Measurements from ENCODE around the gene OSM.
"Not testable (repeated sequence)": the region's sequence is repeated elsewhere in the genome, so short reads cannot be mapped to it uniquely, and the experiment has no call there.

The OSM gene

DNA sequence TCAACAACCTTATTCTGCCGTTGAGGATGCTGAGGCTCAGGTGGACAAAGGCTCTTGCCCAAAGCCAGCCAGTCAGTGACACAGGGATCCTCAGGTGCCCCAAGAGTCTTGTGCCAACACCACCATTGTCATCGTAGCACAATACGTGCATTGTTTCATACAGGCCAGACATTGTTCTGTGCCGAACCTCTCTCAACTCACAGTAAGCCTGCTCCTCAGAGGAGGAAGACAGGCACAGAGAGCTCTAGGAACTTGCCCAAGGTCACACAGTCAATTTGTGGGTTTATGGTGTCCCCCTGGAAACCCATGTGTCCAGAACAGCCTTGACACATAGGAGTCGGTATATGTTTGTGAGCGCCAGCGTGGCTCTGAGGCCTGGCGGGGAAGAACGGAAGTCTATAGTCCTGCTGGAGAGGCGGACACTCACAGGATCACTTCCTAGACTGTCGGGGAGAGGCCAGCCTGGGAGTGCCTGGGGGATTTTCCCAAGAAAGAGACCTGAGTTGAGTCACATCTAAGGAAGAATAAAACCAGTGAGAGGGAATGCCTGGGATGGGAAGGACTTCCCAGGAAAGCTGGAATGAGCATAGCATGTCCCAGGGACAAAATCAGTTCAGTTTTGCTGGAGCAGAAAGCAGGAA is 40.3 kb downstream of the OSM start:
- DNase-seq (ENCODE audit: low spot score), result no peak

GRCh38 chr22:30225220-30225927 is 41.3 kb downstream of the OSM start:
- DNase-seq (ENCODE audit: low spot score), result no peak

DNA sequence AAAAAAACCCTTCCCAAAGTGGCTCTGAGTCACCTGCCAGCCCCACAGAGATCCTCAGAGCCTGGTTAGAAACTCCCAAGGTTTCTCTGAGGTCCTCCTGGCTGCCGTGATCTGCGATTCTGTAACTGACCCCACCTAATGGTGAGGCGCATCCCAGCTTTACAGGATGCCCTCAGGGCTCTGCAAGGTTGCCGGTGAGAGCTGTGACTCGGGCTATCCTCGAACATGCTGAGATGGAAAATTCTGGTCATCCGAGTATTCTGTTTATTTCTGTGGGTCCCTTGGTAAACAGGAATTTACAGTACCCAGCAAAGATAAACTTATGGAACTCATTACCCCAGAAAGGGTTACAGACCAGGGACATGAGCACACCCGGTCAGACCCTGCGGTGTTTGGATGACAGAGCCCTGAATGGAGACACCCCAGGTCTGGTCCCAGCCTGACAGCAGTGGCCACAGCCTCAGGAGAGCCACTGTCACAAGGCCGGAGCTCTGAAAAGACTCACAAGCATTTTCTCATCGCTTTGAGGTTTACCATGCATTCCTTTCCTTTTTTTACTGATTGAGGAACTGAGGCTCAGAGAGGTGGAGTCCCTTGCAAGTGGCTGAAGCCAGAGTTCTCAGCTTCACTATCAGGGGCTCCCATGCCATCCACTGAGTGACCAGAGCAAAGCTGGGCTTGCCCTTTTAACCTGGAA is 42.3 kb downstream of the OSM start:
- DNase-seq (ENCODE audit: low spot score), result no peak

- no peak for DNase-seq (ENCODE audit: low spot score)
These were observed 43.3 kb downstream of the OSM start for GRCh38 chr22:30223303-30223702.

DNA sequence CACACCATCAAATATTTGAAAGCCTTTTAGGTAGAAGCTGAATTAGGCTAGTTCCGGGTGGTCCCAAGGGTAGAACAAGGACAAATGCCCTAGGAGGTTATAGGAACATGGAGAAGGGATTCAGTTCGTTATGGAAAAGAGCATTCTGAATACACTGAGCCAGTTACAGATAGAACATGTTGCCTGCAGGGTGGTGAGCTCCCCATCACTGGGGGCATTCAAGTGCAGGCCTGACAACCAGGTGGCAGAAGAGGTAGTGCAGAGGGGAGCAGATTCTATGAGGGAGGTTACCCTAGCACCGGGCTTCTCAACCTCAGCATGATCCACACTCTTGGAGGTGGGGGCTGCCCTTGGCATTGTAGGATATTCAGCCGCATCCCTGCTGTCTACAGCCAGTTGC is 44.3 kb downstream of the OSM start:
- DNase-seq (ENCODE audit: low spot score), result no peak

- no peak for DNase-seq (ENCODE audit: low spot score)
These were observed 45.3 kb downstream of the OSM start for GRCh38 chr22:30221121-30221992.

DNA sequence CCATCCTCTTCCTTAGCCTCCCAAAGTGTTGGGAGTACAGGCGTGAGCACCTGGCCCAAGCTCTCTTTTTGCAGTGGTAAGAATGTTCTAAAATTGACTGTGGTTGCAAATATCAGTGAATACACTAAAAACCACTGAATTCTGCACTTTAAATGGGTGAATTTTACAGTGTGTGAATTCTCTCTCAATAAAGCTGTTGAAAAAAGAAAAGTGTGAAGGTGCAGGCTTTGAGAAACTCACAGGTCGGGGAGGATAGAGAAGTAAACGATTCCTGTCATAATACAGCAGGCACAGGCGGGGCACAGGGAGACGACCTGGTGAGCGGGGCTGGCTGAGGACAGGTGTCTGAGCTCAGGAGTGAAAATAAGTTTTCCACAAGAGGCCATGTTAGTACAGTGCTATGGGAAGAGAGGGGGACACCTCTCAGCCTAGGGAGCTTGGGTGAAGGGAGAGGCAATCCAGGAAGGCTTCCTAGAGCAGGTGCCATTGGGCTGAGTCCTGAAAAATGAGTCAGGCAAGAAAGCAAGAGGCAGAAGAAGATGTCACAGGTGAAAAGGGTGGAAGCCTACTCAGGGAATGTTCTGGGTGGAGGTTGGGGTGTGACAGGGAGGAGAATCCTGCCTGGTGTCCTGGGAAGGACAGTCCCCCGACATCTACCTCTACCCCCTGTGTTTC is 46.2 kb downstream of the OSM start:
- no peak for DNase-seq (ENCODE audit: low spot score)

DNA sequence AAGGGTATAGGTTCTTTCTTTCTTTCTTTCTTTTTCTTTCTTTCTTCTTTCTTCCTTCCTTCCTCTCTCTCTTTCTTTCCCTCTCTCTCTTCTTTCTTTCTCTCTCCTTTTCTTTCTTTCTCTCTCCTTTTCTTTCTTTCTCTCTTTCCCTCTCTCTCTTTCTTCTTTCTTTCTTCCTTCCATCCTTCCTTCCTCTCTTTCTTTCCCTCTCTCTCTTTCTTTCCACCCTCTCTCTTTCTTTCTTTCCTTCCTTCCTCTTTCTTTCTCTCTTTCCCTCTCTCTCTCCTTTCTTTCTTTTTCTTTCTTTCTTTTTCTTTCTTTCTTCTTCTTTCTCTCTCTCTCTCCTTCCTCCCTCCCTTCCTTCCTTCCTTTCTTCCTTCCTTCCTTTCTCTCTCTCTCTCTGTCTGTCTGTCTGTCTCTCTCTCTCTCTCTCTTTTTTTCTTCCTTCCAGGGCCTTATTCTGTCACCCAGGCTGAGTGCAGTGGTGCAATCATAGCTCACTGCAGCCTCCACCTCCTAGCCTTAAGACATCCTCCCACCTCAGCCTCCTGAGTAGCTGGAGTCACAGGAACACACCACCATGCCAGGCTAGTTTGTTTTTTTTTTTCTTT is 46.9 kb downstream of the OSM start:
- no peak for DNase-seq (ENCODE audit: low spot score)

DNA sequence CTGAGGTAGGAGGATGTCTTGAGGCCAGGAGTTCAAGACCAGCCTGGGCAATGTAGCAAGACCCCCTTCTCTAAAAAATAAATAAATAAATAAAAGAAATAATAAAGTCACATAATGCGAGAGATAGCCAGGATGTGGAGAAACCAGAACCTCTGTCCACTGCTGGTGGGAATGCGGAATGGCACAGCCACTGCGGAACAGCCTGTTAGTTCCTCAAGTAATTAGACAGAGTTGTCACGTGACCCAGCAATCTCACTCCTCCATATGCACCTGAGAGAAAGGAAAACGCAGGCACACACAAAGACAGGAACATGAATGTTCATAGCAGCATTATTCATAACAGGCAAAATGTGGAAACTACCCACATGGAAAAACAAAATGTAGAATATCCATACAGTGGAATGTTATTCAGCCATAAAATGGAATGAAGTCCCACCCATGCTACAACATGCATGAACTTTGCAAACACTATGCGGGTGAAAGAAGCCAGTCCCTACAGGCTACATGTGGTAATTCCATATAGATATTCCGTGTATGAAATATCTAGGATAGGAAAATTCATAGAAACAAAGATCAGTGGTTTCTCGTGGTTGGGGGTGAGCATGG is 47.5 kb downstream of the OSM start:
- no peak for DNase-seq (ENCODE audit: low spot score)

DNA sequence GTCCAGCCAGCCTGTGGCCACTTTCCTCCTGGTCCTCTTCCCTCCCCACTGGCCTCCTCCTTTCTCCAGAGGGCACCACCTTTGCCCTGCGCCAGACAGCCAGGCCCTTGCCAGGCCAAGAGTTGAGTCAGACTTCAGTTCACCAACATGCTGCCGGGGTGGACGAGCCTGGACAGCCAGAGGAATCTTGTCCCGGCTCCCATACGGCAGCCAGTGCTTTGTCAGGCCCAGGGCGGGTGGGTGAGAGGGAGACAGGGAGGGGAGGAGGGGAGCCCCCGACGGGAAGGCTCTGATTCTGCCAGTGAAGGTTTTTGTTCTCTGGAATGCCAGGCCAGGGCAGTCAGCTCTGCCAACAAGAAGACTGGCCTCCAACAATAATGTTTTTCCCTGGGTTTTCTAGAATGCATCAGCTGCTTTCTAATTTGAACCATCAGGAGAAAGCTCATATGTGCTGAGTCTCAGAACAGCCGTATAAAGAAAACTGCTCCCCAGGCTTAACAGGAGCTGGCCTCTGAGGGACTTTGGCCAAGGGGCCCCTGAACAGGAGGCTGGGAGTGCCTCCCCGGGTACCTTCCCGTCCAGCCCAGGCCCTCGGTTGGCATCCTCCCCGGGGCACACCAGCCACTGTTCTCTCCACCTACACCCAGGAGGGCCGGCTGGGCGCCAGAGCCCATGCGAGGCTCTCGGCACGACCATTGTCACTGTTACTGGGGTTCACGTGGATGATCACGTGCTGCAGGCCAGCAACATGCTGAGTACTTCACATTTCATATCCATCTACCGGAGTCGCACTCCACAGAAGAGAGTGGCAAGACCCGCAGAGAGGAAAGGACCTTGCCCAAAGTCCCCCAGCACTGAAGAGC is 48.7 kb downstream of the OSM start:
- DNase-seq (ENCODE audit: low spot score), result no peak

DNA sequence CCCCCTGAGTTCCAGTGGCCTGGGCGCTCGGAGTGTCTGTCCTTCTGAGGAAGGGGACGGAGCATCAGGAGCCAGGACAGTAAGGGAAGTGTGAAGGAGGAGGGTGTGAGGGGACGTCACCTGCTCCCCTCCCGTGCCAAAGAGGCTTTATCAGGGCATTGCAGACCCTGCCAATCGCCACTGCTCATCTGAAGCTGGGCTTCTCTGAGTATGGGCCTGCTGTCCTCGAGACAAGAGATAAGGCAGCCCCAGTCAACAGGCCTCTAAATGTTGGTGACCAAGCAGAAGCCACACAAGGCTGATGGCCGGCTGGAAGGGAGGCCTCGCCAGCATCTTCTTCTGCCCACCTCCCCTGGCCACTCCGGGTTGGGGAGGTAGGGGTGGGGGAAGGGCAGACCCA is 49.9 kb downstream of the OSM start:
- no peak for DNase-seq (ENCODE audit: low spot score)

- not testable (repeated sequence) for DNase-seq (ENCODE audit: low spot score)
These were observed 50.4 kb downstream of the OSM start for GRCh38 chr22:30216272-30216671.

- no peak for DNase-seq (ENCODE audit: low spot score)
These were observed 51.8 kb downstream of the OSM start for GRCh38 chr22:30214703-30215407.

- no peak for DNase-seq (ENCODE audit: low spot score)
These were observed 53.6 kb downstream of the OSM start for GRCh38 chr22:30212996-30213441.
